A549 (cell line): ENCODE results near the gene CCNG2. TPM values are rescaled to one million over a fixed set of nuclear protein-coding genes. Genes with fewer than 3 reads are reported as not detected.

ENCODE experiments used
- ATAC-seq, 2 experiments: fragments of 200-7000 bp in 1 of 2; fragments of >200 bp in 1 of 2; cut with Nextera tagmentation in 1 of 2; cut with Tn5 transposase in 1 of 2; 3 replicates each; pipeline versions ENCODE4 v1.8.0 to v1.9.1; 2018 to 2020; ENCODE audit warnings: mild to moderate bottlenecking in 1 of 2, moderate library complexity in 1 of 2
- CTCF ChIA-PET: fragments of 300-600 bp; sonication (Branson Sonifier 250); formaldehyde crosslinking; extraction: SDS; loops from one replicate; lab custom pipeline; 2021; ENCODE audit warnings: antibody characterized with exemption, inconsistent platforms; lab: Yijun Ruan, JAX
- POLR2A ChIA-PET: fragments of 350-600 bp; formaldehyde crosslinking; extraction: SDS; loops from one replicate; lab custom pipeline; 2021; ENCODE audit warnings: antibody characterized with exemption, inconsistent platforms; lab: Yijun Ruan, JAX
- DNase-seq, 2 experiments: peaks; one replicate each; pipeline versions ENCODE4 v3.0.0 to v3.0.0-alpha.2; 2011 to 2016; ENCODE audit warnings: low read depth in 1 of 2, low spot score in 1 of 2
- FAIRE-seq: peaks from 2 replicates; lab custom pipeline; 2011; peaks lifted over from hg19 to GRCh38; lab: Jason Lieb, UNC
- H3K27ac ChIP-seq, 2 experiments: fragments of >200 bp; sonication (Bioruptor Twin); formaldehyde crosslinking; 3 replicates each; pipeline ENCODE4 v1.5.1; 2016 to 2017
- H3K4me1 ChIP-seq: fragments of >200 bp; sonication (Bioruptor Twin); formaldehyde crosslinking; 3 replicates; pipeline ENCODE4 v1.6.1; 2016
- H3K4me2 ChIP-seq: fragments of >200 bp; sonication (Bioruptor Twin); formaldehyde crosslinking; 3 replicates; pipeline ENCODE4 v1.6.1; 2016
- H3K4me3 ChIP-seq: fragments of >200 bp; sonication (Bioruptor Twin); formaldehyde crosslinking; 3 replicates; pipeline ENCODE4 v1.5.1; 2016
- H3K9me3 ChIP-seq: fragments of >200 bp; sonication (Bioruptor Twin); formaldehyde crosslinking; 3 replicates; pipeline ENCODE4 v1.6.1; 2016
- BCL3 ChIP-seq: fragments of >200 bp; sonication (Bioruptor Twin); formaldehyde crosslinking; IDR thresholded peaks from 3 replicates; pipeline ENCODE4 v1.6.1; 2016
- BHLHE40 ChIP-seq: IDR thresholded peaks from 2 replicates; pipeline ENCODE4 v1.6.1; 2012; ENCODE audit warnings: low read depth, low read length, inconsistent platforms
- CBX2 ChIP-seq: fragments of 200-600 bp; sonication (generic); IDR thresholded peaks from 2 replicates; pipeline ENCODE4 v1.6.1; 2016; ENCODE audit warnings: low read depth, mild to moderate bottlenecking, borderline replicate concordance
- CBX8 ChIP-seq: fragments of 200-600 bp; sonication (generic); IDR thresholded peaks from 2 replicates; pipeline ENCODE4 v1.6.1; 2016
- CEBPB ChIP-seq, 2 experiments: fragments of >200 bp in 1 of 2; sonication (Bioruptor Twin) in 1 of 2; formaldehyde crosslinking in 1 of 2; IDR thresholded peaks; 2 replicates each; pipeline ENCODE4 v1.6.1; 2012 to 2016
- EHMT2 ChIP-seq: fragments of 200-600 bp; sonication (generic); IDR thresholded peaks from 2 replicates; pipeline ENCODE4 v1.6.1; 2016; ENCODE audit warnings: antibody characterized with exemption, low read depth, mild to moderate bottlenecking, moderate library complexity
- EP300 ChIP-seq, 2 experiments: fragments of >200 bp; sonication (Bioruptor Twin); formaldehyde crosslinking; IDR thresholded peaks; 2 replicates in 1 of 2; 3 replicates in 1 of 2; pipeline ENCODE4 v1.6.1; 2016 to 2017
- FOSL2 ChIP-seq, 2 experiments: fragments of 450-650 bp in 1 of 2; fragments of >200 bp in 1 of 2; sonication (Bioruptor Twin) in 1 of 2; formaldehyde crosslinking; IDR thresholded peaks; 2 replicates each; pipeline versions ENCODE4 v1.5.0 to v1.6.1; 2016 to 2020; ENCODE audit warnings: mild to moderate bottlenecking in 1 of 2, moderate library complexity in 1 of 2
- HMGXB4 ChIP-seq: fragments of 250-450 bp; sonication (Bioruptor Pico); IDR thresholded peaks from 2 replicates; pipeline ENCODE4 v1.5.0; 2021; ENCODE audit warnings: mild to moderate bottlenecking, moderate library complexity, borderline replicate concordance
- HOXB13 ChIP-seq: fragments of 250-450 bp; sonication (Bioruptor Pico); IDR thresholded peaks from 2 replicates; pipeline ENCODE4 v1.5.0; 2020; ENCODE audit warnings: low read depth, mild to moderate bottlenecking, moderate library complexity
- HOXB5 ChIP-seq: fragments of 250-450 bp; sonication (Bioruptor Pico); IDR thresholded peaks from 2 replicates; pipeline ENCODE4 v1.5.0; 2020; ENCODE audit warnings: mild to moderate bottlenecking, moderate library complexity
- KDM1A ChIP-seq: fragments of 200-600 bp; sonication (generic); IDR thresholded peaks from 2 replicates; pipeline ENCODE4 v1.6.1; 2016; ENCODE audit warnings: low read depth, mild to moderate bottlenecking
- MAZ ChIP-seq: fragments of 150-350 bp; IDR thresholded peaks from 2 replicates; pipeline ENCODE4 v1.6.1; 2014; ENCODE audit warnings: antibody characterized with exemption, low read depth, low read length, borderline replicate concordance
- NFE2L2 ChIP-seq: fragments of 150-350 bp; conservative IDR thresholded peaks from 2 replicates; pipeline ENCODE4 v1.6.1; 2014; ENCODE audit warnings: low read length
- NR3C1 ChIP-seq: fragments of >200 bp; sonication (Bioruptor Twin); formaldehyde crosslinking; IDR thresholded peaks from 3 replicates; pipeline ENCODE4 v1.6.1; 2017
- POLR2A ChIP-seq: IDR thresholded peaks from 2 replicates; pipeline ENCODE4 v1.6.1; 2012; ENCODE audit warnings: mild to moderate bottlenecking, low read length
- RARB ChIP-seq: fragments of 250-450 bp; sonication (Bioruptor Pico); IDR thresholded peaks from 2 replicates; pipeline ENCODE4 v1.8.0; 2021; ENCODE audit warnings: mild to moderate bottlenecking, moderate library complexity
- RFX5 ChIP-seq: fragments of 450-650 bp; IDR thresholded peaks from 2 replicates; pipeline ENCODE4 v1.7.1; 2014; ENCODE audit warnings: antibody characterized with exemption, mild to moderate bottlenecking, moderate library complexity
- RNF2 ChIP-seq: fragments of 200-600 bp; sonication (generic); IDR thresholded peaks from 2 replicates; pipeline ENCODE4 v1.6.1; 2016; ENCODE audit warnings: low read depth, mild to moderate bottlenecking, antibody characterized with exemption, moderate library complexity, borderline replicate concordance
- SMC3 ChIP-seq: fragments of >200 bp; sonication (Bioruptor Twin); formaldehyde crosslinking; IDR thresholded peaks from 3 replicates; pipeline ENCODE4 v1.6.1; 2018; ENCODE audit warnings: inconsistent platforms
- ZFP36 ChIP-seq: fragments of 450-650 bp; IDR thresholded peaks from 2 replicates; pipeline ENCODE4 v1.6.1; 2014; ENCODE audit warnings: borderline replicate concordance; ENCODE audit not compliant: partially characterized antibody
- whole genome bisulfite sequencing: methylation state at CpG from one replicate; pipeline ENCODE4 v1.1.6; 2017; ENCODE audit errors: missing lambda C conversion rate; 5-methylcytosine and 5-hydroxymethylcytosine counted together
- polyA plus RNA-seq, 4 experiments: library from polyadenylated mRNA; depleted of rRNA in 3 of 4; stranded (reverse); fragments of >200 nt; fragmentation: RNase III in 1 of 4; extraction: RNeasy Plus Mini Kit Qiagen cat#74134 plus additional on column Dnase treatment in 1 of 4; gene quantifications; 2 replicates in 3 of 4; 3 replicates in 1 of 4; pipeline ENCODE4 v1.2.3, GENCODE V29; 2011 to 2017
- TF ChIP-seq, protein P1 (sequence below): fragments of 450-650 bp; IDR thresholded peaks from 2 replicates; pipeline ENCODE4 v1.6.1; 2014; ENCODE audit warnings: antibody characterized with exemption
- TF ChIP-seq, protein P2 (sequence below): IDR thresholded peaks from 2 replicates; pipeline ENCODE4 v1.6.1; 2012

Gene CCNG2
- polyA plus RNA-seq, 2 of the 4 experiments (the other 2 are of a cell fraction): 3.9 to 9.8 TPM

DNA sequence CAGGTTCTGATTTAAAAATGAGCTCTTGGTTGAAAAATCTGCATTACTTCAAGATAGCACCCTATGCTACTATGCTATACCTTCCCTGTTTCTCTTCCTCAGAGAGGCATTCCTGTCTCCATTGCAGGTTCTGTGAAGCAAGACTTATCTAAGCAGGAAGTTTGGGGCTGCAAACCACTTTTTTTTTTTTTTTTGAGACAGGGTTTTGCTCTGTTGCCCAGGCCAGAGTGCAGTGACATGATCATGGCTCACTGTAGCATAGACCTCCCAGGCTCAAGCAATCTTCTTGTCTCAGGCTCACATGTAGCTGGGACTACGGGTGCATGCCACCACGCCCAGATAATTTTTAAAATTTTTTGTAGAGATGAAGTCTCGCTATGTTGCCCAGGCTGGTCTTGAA, 4.0 kb upstream of the CCNG2 start (continued):
- no peak for TF ChIP-seq SMC3
- TF ChIP-seq, all 56 proteins: peak for 0

DNA sequence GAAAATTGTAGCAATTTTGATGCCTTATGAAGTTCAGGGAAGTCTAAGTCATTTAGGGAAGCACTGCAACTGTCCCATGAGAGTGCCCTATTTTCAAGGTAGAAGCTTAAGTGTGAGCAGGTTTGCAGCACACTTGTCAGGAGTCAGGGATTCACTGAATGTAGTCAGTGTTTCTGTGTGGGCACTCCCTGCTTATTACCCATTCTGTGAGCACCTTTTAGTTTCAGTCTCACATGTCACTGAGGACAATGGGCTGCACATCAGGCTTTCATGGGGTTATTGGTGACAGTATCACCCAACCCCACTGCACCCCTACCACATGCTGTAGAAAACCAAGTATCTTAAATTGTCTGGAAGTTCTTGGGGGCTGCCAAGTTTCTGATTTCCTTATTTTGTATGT, 2.9 kb upstream of the CCNG2 start:
- H3K27ac ChIP-seq: no peak overlapping the region
- ChIA-PET CTCF (interaction anchor here (0.7 to 1.2 kb wide), 2 partner anchors 399 to 568 kb away, joined by 3 read pairs; no protein-coding TSS in a partner anchor), POLR2A (no interaction called here)
- H3K4me2 ChIP-seq: no peak overlapping the region
- no peaks in the 10 kb centered on the region for H3K9me3 ChIP-seq
- H3K4me1 ChIP-seq: peaks cover 11% of the 10 kb centered on the region; the same call in 2 of the 3 replicates
- no peak overlapping the region for H3K4me3 ChIP-seq
- no peak for FAIRE-seq
- no peak for DNase-seq
- ATAC-seq: no peak
- TF ChIP-seq HOXB5 (CRISPR knock-in tag) (no peak), KDM1A (no peak), CBX8 (no peak), MAZ (no peak), NFE2L2 (no peak), BCL3 (no peak), CBX2 (no peak), RFX5 (no peak), ZFP36 (no peak)
- TF ChIP-seq, protein P1, sequence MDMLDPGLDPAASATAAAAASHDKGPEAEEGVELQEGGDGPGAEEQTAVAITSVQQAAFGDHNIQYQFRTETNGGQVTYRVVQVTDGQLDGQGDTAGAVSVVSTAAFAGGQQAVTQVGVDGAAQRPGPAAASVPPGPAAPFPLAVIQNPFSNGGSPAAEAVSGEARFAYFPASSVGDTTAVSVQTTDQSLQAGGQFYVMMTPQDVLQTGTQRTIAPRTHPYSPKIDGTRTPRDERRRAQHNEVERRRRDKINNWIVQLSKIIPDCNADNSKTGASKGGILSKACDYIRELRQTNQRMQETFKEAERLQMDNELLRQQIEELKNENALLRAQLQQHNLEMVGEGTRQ: no peak

DNA sequence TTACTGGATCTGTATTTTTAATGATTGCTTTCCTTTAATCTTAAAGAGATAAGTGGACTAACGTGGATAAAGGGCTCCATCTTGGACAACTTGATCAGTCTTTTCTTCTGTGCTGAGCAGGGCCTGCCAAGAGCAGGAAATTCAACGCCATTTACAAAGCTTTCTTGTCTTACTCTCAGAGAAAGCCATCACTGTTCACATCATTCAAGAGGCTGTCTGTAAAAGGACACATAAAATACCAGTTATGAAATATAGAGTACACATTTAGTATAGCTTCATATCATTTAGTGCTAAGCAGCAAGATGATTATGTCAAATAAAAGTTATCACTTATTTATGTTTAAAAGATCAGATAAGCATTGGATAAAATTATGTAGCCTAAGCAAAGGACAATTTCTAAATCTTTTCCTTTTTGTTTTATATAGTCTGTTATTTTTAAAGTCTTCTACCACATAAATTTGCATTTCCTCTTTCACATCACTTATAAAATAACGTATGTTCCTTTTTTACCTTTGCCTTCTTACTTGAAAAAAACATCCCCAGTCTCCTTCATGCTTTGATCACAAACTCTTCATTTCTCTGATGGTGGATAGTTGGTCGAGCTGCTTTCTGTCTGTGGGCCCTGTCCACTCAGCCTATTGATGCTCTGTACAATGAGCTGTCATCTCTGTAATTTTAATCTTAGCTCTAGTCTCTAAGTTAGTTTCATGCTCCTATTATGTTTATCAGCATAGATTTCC, 2.1 kb upstream of the CCNG2 start:
- H3K4me3 ChIP-seq: no peak overlapping the region
- POLR2A ChIA-PET: interaction anchor here (1.2 kb wide), 1 partner anchor 9 kb away, joined by 3 read pairs; no protein-coding TSS in a partner anchor
- H3K27ac ChIP-seq: no peak overlapping the region
- no peak overlapping the region for H3K4me2 ChIP-seq
- ATAC-seq (no peak), DNase-seq (no peak), FAIRE-seq (no peak)
- CTCF ChIA-PET: interaction anchor here (0.6 to 0.8 kb wide), 3 partner anchors 49 to 398 kb away, joined by 3 to 5 read pairs (median 3); no protein-coding TSS in a partner anchor
- 50% methylated on average over 4 of the region's 4 CpGs for whole genome bisulfite sequencing
- no peak for TF ChIP-seq NR3C1
- TF ChIP-seq HMGXB4 (CRISPR knock-in tag): no peak
- no peak for TF ChIP-seq CBX2
- TF ChIP-seq POLR2A: no peak
- TF ChIP-seq CEBPB (IDR thresholded peaks at IDR 0.05): no peak
- TF ChIP-seq, protein P1: no peak
- no peak for TF ChIP-seq SMC3
- no peak for TF ChIP-seq FOSL2 (IDR thresholded peaks at IDR 0.05)
- TF ChIP-seq FOSL2 (CRISPR knock-in tag; IDR thresholded peaks at IDR 0.05): no peak
- no peak for TF ChIP-seq BHLHE40
- no peak for TF ChIP-seq HOXB13 (CRISPR knock-in tag)
- no peak for TF ChIP-seq RARB (CRISPR knock-in tag)
- no peak for TF ChIP-seq RNF2
- TF ChIP-seq, protein P2, sequence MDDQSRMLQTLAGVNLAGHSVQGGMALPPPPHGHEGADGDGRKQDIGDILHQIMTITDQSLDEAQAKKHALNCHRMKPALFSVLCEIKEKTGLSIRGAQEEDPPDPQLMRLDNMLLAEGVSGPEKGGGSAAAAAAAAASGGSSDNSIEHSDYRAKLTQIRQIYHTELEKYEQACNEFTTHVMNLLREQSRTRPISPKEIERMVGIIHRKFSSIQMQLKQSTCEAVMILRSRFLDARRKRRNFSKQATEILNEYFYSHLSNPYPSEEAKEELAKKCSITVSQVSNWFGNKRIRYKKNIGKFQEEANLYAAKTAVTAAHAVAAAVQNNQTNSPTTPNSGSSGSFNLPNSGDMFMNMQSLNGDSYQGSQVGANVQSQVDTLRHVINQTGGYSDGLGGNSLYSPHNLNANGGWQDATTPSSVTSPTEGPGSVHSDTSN: no peak
- TF ChIP-seq EP300 (IDR thresholded peaks at IDR 0.05): no peak
- no peak for TF ChIP-seq EHMT2
- peaks cover 12% of the 10 kb centered on the region; the same call in 2 of the 3 replicates for H3K4me1 ChIP-seq
- no peaks in the 10 kb centered on the region for H3K9me3 ChIP-seq
